MCF 10A (cell line): ENCODE measurements around the gene CTCFL. TPM values are rescaled to one million over a fixed set of nuclear protein-coding genes. Genes with fewer than 3 reads are reported as not detected.

Experiments used
- BruUV-seq: library from RNA; stranded (reverse); fragments of 400-500 nt; replicated peaks from 2 replicates; lab custom pipeline; 2021; lab: Mats Ljungman, UMichigan
- CTCF ChIA-PET: fragments of 300-600 bp; sonication (Branson Sonifier 250); formaldehyde crosslinking; extraction: SDS; loops from one replicate; lab custom pipeline; 2021; ENCODE audit warnings: antibody characterized with exemption, inconsistent platforms; lab: Yijun Ruan, JAX
- POLR2A ChIA-PET: fragments of 300-600, 350-650 bp; sonication (Branson Sonifier 250); formaldehyde crosslinking; extraction: SDS; loops from one replicate; lab custom pipeline; 2020; ENCODE audit warnings: antibody characterized with exemption, inconsistent platforms; lab: Yijun Ruan, JAX
- DNase-seq: peaks from one replicate; pipeline ENCODE4 v3.0.0-alpha.2; 2018; ENCODE audit not compliant: unreplicated experiment
- H3K27ac Mint-ChIP-seq: one replicate; pipeline ENCODE4 v1.8.0; 2022; ENCODE audit warnings: mild to moderate bottlenecking, low read depth, mixed read lengths; ENCODE audit not compliant: unreplicated experiment
- H3K27me3 Mint-ChIP-seq: one replicate; pipeline ENCODE4 v1.8.0; 2022; ENCODE audit warnings: mixed read lengths; ENCODE audit not compliant: insufficient read depth, unreplicated experiment
- H3K36me3 Mint-ChIP-seq: one replicate; pipeline ENCODE4 v1.8.0; 2022; ENCODE audit warnings: mild to moderate bottlenecking, moderate library complexity, mixed read lengths; ENCODE audit not compliant: insufficient read depth, unreplicated experiment
- H3K4me1 Mint-ChIP-seq: one replicate; pipeline ENCODE4 v1.8.0; 2022; ENCODE audit warnings: mixed read lengths; ENCODE audit not compliant: insufficient read depth, unreplicated experiment
- H3K4me3 Mint-ChIP-seq: one replicate; pipeline ENCODE4 v1.8.0; 2022; ENCODE audit warnings: mild to moderate bottlenecking, moderate library complexity, mixed read lengths; ENCODE audit not compliant: unreplicated experiment
- H3K9me3 Mint-ChIP-seq: one replicate; pipeline ENCODE4 v1.8.0; 2022; ENCODE audit warnings: mixed read lengths; ENCODE audit not compliant: unreplicated experiment
- intact Hi-C: fragments of 100-400 bp; cut with micrococcal nuclease; formaldehyde crosslinking; loops from 2 replicates; pipeline ENCODE4 v1.14.1; 2022
- total RNA-seq: library from RNA; stranded (reverse); gene quantifications from 2 replicates; pipeline ENCODE4 v1.2.3, GENCODE V29; 2022
- TF ChIP-seq, protein P1 (sequence below): fragments of 200-600 bp; IDR thresholded peaks from one replicate; pipeline ENCODE4 v1.8.0; 2022; ENCODE audit warnings: antibody characterized with exemption, mild to moderate bottlenecking; ENCODE audit not compliant: unreplicated experiment

Gene CTCFL
- total RNA-seq, 1 experiment from 2014 or later = not detected

GRCh38 chr20:57509665-57510237, 15.2 kb downstream of the CTCFL start:
- CTCF ChIA-PET = interaction anchor here (0.6 to 9.7 kb wide), 13 partner anchors 11 to 699 kb away, joined by 3 to 131 read pairs (median 4); no protein-coding TSS in a partner anchor
- POLR2A ChIA-PET = interaction anchor here (0.9 kb wide), 1 partner anchor 185 kb away, joined by 3 read pairs; no protein-coding TSS in a partner anchor
- Mint-ChIP-seq H3K27me3 (peaks cover 33% of the 10 kb centered on the region), H3K4me1 (no peaks in the 10 kb centered on the region), H3K9me3 (no peaks in the 10 kb centered on the region), H3K4me3 (no peak overlapping the region), H3K36me3 (no peaks in the 10 kb centered on the region), H3K27ac (no peak overlapping the region)
- intact Hi-C loops = no loop called here
- DNase-seq = peak; percentile 50
- TF ChIP-seq, protein P1, sequence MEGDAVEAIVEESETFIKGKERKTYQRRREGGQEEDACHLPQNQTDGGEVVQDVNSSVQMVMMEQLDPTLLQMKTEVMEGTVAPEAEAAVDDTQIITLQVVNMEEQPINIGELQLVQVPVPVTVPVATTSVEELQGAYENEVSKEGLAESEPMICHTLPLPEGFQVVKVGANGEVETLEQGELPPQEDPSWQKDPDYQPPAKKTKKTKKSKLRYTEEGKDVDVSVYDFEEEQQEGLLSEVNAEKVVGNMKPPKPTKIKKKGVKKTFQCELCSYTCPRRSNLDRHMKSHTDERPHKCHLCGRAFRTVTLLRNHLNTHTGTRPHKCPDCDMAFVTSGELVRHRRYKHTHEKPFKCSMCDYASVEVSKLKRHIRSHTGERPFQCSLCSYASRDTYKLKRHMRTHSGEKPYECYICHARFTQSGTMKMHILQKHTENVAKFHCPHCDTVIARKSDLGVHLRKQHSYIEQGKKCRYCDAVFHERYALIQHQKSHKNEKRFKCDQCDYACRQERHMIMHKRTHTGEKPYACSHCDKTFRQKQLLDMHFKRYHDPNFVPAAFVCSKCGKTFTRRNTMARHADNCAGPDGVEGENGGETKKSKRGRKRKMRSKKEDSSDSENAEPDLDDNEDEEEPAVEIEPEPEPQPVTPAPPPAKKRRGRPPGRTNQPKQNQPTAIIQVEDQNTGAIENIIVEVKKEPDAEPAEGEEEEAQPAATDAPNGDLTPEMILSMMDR = peak; percentile 26
- no TSS peak for BruUV-seq

GRCh38 chr20:57508831-57509230, 16.1 kb downstream of the CTCFL start:
- ChIA-PET POLR2A (no interaction called here), CTCF (interaction anchor here (0.9 to 9.7 kb wide), 9 partner anchors 10 to 699 kb away, joined by 3 to 131 read pairs (median 5); no protein-coding TSS in a partner anchor)
- Mint-ChIP-seq H3K4me3 (no peak overlapping the region), H3K4me1 (no peaks in the 10 kb centered on the region), H3K27ac (no peak overlapping the region), H3K27me3 (peaks cover 33% of the 10 kb centered on the region), H3K9me3 (no peaks in the 10 kb centered on the region), H3K36me3 (no peaks in the 10 kb centered on the region)
- no TSS peak for BruUV-seq
- intact Hi-C loops = no loop called here
- TF ChIP-seq, protein P1 = no peak
- no peak for DNase-seq

- no peaks in the 10 kb centered on the region for H3K4me1 Mint-ChIP-seq
- no peak for DNase-seq
- H3K4me3 Mint-ChIP-seq = no peak overlapping the region
- no peaks in the 10 kb centered on the region for H3K36me3 Mint-ChIP-seq
- TF ChIP-seq, protein P1 = no peak
- no peak overlapping the region for H3K27ac Mint-ChIP-seq
- H3K9me3 Mint-ChIP-seq = no peaks in the 10 kb centered on the region
- ChIA-PET CTCF (interaction anchor here (0.6 to 9.7 kb wide), 8 partner anchors 9 to 261 kb away, joined by 3 to 131 read pairs (median 4); no protein-coding TSS in a partner anchor), POLR2A (no interaction called here)
- intact Hi-C loops = no loop called here
- BruUV-seq = no TSS peak
- peaks cover 33% of the 10 kb centered on the region for H3K27me3 Mint-ChIP-seq
These were observed 16.6 kb downstream of the CTCFL start for GRCh38 chr20:57508381-57508780.

DNA sequence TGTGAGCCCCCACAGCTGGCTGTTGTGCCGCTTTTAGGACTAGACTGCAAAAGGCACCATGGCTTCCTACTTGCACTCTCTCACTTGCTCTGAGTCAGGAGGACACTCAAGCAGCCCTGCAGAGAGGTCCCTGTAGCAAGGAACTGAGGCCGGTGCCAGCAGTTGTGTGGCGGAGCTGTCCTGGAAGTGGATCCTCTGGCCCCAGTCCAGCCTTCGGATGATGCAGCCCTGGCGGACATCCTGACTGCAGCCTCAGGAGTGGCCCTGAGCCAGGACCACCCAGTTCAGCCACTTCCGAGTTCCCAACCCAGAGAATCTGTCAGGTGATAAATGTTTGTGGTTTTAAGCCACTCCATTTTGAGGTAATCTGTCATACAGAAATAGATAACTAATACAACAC, 17.5 kb downstream of the CTCFL start:
- no peaks in the 10 kb centered on the region for H3K4me1 Mint-ChIP-seq
- TF ChIP-seq, protein P1 = no peak
- H3K36me3 Mint-ChIP-seq = no peaks in the 10 kb centered on the region
- no peak overlapping the region for H3K27ac Mint-ChIP-seq
- peak; percentile 23 for DNase-seq
- intact Hi-C loops = no loop called here
- POLR2A ChIA-PET = no interaction called here
- no peaks in the 10 kb centered on the region for H3K9me3 Mint-ChIP-seq
- no peak overlapping the region for H3K4me3 Mint-ChIP-seq
- BruUV-seq = no TSS peak
- H3K27me3 Mint-ChIP-seq = peaks cover 34% of the 10 kb centered on the region
- CTCF ChIA-PET = interaction anchor here (0.6 to 9.7 kb wide), 10 partner anchors 14 to 727 kb away, joined by 3 to 131 read pairs (median 3); no protein-coding TSS in a partner anchor
